NCI-H1436 treated with DMSO at 0.1 percent for 48 hours (cell line): ENCODE results near the gene CCDC171.
"Not testable (repeated sequence)": the region's sequence is repeated elsewhere in the genome, so short reads cannot be mapped to it uniquely, and the experiment has no call there.

Source experiments
- DNase-seq: peaks from one replicate; lab custom pipeline; 2025; lab: John Stamatoyannopoulos, UW

The CCDC171 gene

DNA sequence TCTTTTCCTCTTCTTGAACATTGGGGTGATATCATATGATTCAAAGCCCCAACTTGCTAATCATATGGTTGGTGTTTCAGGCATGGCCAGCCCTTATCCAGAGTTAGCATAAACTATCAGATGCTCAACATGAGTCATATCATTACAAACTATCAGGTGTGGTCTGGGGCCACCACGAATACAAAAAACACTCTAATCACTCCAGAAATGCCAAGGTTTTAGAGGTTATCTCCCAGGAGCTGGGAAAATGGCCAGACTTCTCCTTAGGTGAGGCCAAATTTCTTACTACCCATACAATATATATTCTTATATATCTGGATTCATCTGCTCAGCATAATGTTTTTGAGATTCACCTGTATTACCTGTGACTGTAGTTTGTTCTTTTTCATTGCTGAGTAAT, 210.5 kb downstream of the CCDC171 start:
- no peak for DNase-seq

DNA sequence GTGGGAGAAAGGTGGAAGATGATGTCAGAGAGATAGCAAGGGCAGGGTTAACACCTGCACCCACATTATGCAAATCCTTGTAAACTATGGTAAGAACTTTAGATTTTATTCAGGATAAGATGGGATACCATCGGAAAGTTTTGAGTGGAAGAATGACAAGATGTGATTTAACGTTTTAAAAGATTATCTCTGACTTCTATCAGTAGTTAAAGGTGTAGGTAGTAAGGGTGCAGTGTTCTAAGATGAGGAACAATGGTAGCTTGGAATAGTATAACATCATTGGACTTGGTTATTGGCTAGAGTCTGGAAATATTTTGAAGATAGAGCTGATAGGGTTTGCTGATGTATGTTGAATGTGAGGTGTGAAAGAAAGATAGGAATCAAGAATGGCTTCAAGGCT, 211.3 kb downstream of the CCDC171 start:
- no peak for DNase-seq

DNA sequence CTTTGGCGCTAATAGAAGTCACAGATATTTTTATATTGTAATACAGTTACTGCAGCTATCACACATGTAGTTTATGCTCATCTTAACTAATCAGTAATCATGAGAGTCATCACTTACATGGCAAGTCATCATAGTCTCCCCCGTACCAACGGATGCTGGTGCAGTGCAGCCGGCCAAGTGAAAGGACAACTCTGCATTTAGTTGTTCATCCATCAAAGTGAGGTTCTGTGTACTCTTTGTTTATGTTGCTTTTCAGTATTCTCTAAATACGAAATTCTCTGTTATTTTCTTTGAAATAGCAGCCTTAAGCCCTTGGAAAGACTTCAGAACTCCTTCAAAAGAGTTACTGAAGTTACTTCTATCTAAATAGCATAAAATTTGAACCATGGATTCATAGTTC, 216.7 kb downstream of the CCDC171 start:
- no peak for DNase-seq

DNA sequence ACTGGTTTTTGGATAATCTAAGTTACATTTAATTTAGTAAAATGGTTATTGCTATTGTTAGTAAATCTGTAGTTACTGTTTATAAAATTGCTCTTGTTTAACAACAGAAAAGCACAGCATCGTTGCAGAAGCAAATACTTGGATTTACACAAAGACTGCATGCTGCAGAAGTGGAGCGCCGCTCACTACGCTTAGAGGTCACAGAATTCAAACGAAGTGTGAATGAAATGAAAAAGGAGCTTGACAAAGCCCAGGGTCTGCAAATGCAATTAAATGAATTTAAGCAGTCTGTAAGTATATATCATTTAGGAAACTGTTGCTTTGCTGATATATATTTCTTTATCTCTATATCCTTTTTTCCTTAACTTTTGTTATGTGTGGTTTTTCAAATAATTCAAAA, 226.0 kb downstream of the CCDC171 start:
- DNase-seq: no peak

DNA sequence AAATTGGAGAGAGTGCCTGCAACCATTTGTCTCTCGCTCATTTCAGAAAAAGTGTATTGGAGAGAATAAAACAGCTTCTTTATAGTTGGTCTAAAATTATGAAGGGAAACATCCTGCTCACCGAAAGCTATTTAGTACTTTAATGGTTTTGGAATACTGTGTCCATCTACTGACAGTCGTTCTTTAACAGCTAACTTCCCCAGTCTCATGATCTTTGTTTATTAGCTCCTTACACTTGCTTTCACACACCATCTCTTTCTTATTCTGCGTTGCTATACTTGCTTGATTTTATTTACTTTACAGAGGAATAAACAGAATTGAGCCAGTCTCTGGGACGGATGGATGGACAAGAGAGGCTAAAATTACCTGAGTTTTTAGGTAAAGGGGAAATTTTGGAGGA, 229.3 kb downstream of the CCDC171 start:
- no peak for DNase-seq

DNA sequence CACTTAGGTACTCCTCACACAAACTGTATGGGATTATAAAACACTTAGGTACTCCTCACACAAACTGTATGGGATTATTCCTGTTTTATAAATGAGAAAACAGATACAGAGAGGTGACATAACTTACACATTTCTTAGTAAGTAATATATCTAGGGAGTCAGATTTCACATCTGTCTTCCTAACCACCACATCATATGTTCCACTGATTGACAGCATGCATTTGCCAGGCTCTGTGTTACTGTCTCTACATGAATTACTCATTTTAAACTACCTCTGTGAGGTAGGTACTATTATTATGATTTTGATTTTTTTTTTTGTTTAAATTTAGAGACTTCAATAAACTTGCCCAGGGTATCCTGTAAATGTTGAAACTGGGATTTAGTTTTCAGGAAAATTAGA, 232.7 kb downstream of the CCDC171 start:
- DNase-seq: no peak

DNA sequence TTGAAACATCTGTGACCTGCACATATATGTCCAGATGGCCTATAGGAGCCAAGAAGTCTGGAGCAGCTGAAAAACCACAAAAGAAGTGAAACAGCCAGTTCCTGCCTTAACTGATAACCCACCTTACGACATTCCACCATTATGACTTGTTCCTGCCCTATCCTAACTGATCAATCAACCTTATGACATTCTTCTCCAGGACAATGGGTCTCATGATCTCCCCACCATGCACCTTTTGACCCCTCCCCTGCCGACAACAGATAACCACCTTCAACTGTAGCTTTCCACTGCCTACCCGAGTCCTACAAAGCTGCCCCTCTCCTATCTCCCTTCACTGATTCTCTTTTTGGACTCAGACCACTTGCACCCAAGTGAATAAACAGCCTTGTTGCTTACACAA, 233.8 kb downstream of the CCDC171 start:
- no peak for DNase-seq

DNA sequence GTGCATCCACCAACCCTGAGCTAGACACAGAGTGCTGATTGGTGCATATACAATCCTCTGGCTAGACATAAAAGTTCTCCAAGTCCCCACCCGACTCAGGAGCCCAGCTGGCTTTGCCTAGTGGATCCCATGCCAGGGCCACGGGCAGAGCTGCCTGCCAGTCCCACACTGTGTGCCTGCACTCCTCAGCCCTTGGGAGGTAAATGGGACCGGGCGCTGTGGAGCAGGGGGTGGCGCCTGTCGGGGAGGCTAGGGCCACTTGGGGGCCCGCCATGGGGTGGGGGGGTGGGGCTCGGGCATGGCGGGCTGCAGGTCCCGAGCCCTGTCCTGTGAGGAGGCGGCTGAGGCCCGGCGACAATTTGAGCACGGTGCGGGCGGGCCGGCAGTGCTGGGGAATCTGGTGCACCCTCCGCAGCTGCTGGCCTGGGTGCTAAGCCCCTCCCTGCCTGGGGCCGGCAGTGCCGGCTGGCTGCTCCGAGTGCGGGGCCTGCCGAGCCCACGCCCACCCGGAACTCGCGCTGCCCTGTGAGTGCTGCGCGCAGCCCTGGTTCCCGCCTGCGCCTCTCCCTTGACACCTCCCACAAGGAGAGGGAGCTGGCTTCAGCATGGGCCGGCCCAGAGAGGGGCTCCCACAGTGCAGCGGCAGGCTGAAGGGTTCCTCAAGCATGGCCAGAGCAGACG, 257.5 kb downstream of the CCDC171 start:
- not testable (repeated sequence) for DNase-seq

DNA sequence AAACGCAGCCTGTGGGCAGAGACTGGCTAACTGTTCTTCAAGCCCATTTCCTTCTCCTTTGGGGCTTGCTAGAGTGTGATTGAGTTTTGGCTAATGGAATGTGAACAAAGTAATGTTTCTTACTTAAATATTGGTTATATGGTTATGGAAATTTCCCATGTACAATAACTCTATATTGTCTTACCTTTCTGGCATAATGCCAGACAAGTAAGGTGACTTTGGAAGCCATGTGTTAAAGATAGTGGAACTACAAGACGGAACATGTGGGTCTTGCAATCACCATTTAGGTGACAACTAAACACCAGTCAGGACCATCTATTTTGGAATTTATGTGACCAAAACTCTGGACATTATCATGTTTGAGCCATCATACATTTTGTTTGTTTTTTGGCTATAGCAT, 260.2 kb downstream of the CCDC171 start:
- no peak for DNase-seq

DNA sequence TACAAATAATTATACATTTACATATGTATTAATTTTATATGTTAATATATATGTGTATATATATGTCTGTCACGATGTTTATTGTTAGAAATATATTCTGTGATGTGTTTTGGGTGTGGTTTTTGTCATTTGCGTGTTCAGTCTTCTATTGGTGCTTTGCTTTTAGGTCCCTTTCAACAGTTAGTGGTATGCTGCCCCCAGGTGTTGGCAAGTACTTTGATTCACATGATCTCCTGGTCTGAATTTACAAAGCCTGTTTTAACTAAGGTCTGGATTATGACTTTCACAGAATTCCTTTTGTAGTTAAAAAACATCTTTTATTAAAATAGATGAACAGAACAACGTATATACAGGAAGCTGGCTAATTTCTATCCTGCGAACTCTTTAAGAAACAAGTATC, 271.5 kb downstream of the CCDC171 start:
- DNase-seq: no peak

DNA sequence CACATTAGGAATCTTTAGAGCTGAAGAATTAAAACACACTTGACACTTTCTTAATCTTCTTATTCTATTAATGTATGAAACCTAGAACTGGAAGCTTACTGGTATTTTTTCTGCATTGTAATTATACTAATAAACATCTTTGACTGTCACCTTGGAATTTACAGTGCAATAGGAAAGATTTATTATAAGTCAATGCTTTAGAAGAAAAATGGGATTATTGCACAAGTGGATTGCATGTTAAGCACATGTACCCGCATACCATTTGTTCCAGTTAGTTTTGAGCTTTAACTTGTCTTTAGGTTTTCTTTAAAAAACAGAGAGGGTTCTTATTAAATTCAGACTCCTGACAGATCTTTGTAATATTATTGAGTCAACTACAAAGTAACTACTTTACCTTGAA, 278.5 kb downstream of the CCDC171 start:
- no peak for DNase-seq

DNA sequence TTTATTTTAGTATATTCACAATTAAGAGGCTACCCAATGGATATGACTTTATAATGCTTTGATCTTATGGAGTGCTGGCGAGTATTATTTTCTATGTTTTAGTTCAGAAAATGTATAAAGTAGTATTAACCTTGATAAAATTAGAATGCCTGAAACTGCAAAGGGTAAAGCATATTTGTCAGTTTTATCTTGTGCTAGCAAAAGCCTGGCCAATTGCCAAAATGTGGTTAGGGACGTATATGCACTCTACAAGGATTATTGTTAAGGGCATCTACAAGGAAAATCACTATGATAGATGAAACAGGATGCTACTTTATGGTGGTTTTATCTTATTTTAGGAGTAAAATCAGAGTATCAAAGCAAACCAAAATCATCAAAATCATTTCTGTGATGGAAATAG, 281.7 kb downstream of the CCDC171 start:
- no peak for DNase-seq

DNA sequence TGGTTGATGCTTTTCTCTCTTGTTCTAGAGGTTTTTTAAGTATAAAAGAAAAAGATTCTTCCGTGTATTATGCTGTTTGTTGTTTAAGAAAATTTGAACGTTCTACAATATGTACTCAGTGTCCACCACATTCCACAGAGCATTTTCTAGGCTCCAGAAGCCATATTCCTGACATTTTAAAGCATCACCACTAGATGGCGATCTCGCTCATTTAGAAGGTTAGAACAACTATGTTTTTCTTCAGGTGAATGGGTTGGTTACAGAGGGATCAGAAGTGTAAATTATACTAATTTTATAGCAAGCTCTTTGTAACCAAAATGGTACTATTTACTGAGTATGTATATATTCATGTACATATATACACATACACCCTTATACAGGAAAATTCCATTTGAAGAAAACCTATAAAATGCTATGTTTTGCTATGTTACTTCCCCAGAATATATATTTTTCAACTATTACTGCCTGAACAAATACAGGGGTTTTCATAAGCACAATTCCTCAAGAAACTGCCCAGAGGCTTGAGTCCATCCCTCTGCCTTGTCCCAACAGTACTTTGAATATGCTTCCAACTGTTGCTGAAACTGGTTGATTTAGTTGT, 284.3 kb downstream of the CCDC171 start:
- no peak for DNase-seq

DNA sequence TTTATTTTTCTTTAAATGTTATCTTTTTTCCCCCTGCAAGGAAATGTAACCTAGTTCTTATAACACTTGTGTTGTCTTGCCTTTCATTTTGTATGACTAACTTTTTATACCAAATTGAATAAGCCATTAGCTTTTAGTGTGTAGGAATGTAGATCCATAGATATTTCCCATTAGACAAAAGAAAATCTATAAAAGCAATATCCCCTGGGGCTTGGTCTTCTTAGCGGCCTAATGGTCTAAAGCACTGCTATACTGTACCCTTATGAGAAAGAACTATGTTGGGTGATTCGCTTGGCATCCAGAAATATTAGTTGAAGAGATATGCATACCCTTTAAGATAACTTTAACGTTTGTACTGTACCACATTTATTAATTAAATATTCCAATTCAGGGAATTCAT, 289.2 kb downstream of the CCDC171 start:
- DNase-seq: no peak

DNA sequence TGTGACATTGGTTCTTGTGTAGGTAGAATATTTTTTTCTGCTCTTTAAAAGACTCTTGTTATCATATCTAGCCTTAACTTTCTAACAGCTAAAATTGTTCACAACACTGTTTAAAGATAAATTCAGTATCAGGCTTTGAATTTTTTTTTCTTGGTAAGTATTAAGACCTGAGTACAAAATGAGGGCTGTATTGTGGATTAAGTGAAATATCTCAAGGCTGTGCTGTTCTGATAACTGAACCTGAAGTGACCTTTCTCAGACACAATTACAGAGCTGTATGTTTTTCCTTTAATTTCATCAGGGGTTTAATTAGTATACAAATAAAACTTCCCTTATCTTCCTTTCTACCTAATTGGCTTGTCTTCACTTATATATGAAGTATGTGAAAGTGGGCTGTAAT, 290.5 kb downstream of the CCDC171 start:
- DNase-seq: no peak

DNA sequence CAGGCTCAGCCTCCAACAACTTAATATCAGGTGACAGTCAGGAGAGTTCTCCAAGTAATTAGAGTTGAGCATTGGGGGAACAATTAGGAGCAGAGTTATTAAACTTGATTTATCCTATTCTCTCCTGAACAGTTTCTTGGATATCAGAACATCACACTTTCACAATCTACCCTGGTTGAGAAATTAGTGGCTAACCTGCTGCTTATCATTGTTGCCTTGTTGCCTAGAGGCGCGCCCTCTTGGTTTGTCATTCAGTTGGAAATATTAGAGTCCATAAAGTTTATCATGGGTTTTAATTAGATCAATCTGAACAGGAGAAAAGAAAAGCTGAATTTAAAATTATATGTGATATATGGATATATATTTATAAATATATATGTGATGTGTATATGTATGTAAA, 291.1 kb downstream of the CCDC171 start:
- DNase-seq: no peak

DNA sequence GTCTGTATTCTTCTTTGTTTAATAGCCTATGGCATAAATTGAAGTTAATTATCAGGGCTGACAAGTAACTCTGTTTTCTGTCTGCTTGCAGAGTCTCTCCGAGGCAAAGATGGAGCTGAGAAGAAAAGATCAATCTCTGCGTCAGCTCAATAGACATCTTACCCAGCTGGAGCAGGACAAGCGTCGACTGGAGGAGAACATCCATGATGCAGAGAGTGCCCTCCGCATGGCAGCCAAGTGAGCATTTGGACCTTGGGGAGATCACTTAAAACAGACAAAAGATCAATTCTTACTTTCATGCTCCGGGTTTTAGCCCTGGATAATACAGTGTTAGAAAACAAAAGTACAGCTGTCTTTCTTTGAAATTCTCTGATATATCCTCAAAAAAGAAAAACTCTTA, 293.8 kb downstream of the CCDC171 start:
- DNase-seq: no peak

DNA sequence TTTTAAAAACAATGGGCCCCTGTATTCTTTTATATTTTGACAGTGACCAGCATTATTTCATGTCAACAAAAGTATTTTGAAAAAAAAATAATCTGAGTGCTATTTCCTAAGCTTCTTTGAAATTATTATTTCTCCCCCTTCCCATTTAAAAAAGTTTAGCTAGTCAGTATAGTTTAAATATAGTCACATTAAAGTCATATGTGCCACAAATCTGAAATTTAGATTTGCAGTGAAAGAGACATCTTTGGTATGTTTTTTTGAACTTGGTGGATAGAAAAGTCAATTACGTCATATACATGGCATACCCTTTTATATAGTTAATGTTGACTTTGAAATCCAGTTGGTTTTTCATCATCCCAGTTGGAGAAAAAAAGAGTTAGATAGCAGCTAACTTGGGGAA, 297.0 kb downstream of the CCDC171 start:
- no peak for DNase-seq

DNA sequence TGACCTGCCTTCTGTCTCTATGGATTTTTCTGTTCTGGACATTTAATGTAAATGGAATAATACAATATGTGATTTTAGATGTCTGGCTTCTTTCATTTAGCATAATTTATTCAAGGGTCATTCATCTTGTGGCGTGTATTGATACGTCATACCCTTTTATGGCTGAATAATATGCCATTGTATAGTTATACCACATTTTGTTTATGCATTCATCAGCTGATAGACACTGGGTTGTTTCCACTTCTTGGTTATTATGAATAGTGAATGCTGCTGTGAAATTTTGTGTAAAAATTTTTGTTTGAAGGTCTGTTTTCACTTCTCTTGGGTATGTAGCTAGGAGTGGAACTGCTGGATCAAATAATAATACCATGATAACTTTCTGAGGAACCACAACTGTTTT, 298.9 kb downstream of the CCDC171 start:
- DNase-seq: no peak

DNA sequence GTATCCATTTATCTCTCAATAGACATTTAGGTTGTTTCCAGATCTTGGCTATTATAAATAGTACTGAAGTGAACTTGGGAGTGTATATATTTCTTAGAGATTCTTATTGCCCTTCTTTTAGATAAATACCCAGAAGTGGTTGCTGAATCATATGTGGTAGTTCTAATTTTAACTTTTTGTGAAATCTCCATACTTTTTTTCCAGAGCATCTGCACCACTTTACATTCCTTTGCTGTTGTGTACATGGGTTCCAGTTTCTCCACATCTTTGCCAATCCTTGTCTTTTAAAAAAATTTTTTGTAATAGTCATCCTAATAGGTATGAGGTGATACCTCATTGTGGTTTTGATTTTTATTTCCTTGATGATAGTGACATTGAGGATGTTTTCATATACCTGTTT, 303.7 kb downstream of the CCDC171 start:
- DNase-seq: no peak

DNA sequence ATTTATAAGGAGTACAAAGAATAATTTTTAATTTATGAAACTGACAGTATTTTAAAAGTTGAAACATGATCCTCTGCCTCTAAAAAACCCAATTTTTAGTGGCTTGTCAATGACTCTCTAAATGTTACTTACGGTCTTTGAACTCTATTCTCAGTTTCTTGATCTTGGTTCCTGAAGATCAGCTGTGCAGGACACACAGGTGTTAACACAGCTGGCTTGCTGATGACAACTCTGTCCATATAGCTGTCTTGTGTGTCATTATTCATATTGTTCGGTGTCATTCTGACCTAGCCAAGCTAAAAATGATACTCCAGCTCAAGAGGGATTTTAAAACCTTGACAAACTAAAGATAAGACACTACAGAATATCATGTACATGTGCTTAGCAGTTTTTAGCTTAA, 314.5 kb downstream of the CCDC171 start:
- DNase-seq: no peak

DNA sequence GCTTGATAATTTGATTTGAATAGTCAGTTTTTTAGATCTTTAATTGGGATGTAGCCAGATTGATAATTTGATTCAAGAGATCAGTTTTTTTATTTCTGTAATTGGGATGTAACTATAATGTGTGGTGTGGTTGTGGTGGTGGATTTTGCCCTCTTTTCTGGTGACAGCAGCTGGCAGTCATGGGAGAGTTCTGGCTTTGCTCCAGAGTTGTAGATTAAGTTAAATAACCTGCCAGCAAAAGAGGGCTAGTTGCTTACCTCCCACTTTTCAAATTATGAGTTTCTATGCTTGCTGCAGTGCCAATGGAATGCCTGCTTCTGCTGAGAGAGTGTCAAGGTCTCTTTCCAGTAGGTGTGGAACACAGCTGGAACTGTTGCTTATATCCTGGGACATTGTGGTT, 315.1 kb downstream of the CCDC171 start:
- DNase-seq: no peak

DNA sequence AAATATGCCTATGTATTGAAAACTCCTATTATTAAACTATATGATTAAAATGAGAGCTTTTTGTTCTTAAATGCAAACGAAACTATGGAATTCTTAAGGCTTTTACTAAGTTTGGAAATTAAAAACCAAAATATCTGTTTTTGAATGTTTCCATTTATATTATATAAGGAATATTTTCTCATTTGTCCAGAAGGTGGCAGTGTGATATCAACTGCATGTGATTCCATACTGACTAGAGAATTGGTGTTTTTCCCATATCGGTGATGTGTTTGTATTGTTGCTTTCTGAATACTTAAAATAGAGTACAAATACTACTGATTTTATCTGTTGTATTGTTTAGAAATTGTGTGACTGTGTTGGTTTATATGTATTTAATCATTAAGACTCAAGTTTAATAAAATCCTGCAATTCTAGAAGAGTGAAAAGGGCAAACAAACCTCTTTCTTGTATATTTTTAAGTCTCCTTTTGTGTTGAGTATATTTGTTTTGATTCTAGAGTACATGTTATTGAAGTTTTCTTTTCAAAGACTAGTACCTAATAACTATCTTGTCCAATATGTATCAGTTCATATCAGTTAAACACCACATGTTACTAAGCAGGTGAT, 320.8 kb downstream of the CCDC171 start:
- DNase-seq: peak; percentile 18

DNA sequence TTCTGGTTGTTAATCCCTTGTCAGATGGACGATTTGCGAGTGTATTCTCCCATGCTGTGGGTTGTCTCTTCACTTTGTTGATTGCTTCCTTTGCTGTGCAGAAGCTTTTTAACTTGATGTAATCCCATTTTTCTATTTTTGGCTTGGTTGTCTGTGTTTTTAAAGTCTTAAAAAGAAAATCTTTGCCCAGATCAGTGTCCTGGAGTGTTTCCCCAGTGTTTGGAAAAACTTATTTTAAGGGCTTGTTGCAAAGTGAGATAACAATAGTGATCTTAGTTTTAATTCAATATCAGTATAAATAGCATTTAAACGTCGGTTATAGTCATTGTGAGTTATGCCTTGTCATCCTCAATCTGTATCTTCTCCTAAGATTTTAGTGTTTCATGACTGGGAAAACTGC, 329.5 kb downstream of the CCDC171 start:
- no peak for DNase-seq
